NCI-H1417 treated with DMSO at 0.1 percent for 48 hours (cell line): ENCODE measurements around the gene FKRP.
"Not testable (repeated sequence)": the region's sequence is repeated elsewhere in the genome, so short reads cannot be mapped to it uniquely, and the experiment has no call there.

Experiments
- DNase-seq: peaks from one replicate; lab custom pipeline; 2025; lab: John Stamatoyannopoulos, UW

Gene FKRP

GRCh38 chr19:46786236-46787039 is 40.6 kb downstream of the FKRP start:
- DNase-seq, result no peak

GRCh38 chr19:46787040-46787330 is 41.1 kb downstream of the FKRP start:
- no peak for DNase-seq

GRCh38 chr19:46787331-46788261 is 41.7 kb downstream of the FKRP start:
- no peak for DNase-seq

- peak; percentile 67 for DNase-seq
Observed at GRCh38 chr19:46788262-46788967, 42.6 kb downstream of the FKRP start, which contains the start of gene SLC1A5. TSS of gene SLC1A5 (minus strand) at chr19:46788594. CDS start at chr19:46787965, 629 bp downstream.

GRCh38 chr19:46788968-46789338 is 43.1 kb downstream of the FKRP start:
- DNase-seq, result no peak

GRCh38 chr19:46789371-46789770 is 43.5 kb downstream of the FKRP start:
- no peak for DNase-seq

- no peak for DNase-seq
Observed at GRCh38 chr19:46791944-46792343, 46.1 kb downstream of the FKRP start.

- no peak for DNase-seq
Observed at GRCh38 chr19:46797881-46798280, 52.0 kb downstream of the FKRP start.

- no peak for DNase-seq
Observed at GRCh38 chr19:46798713-46799112, 52.9 kb downstream of the FKRP start.

- no peak for DNase-seq
Observed at GRCh38 chr19:46802152-46802551, 56.3 kb downstream of the FKRP start.

GRCh38 chr19:46803555-46803954 is 57.7 kb downstream of the FKRP start:
- no peak for DNase-seq

- not testable (repeated sequence) for DNase-seq
Observed at GRCh38 chr19:46804432-46804831, 58.6 kb downstream of the FKRP start.

GRCh38 chr19:46806656-46807055 is 60.8 kb downstream of the FKRP start:
- DNase-seq, result no peak
